ENCODE results near the gene SLC23A3. TPM values are rescaled to one million over a fixed set of nuclear protein-coding genes. Genes with fewer than 3 reads are reported as not detected.
A peak's percentile ranks its signal among the peaks of the same experiment; 100 is the strongest.

The SLC23A3 gene
- total and polyA plus RNA-seq, 9 of the 15 experiments (the other 6 are each of a cell fraction or from before 2014, with no cell fraction given) = 0.06 to 0.64 (median 0.16) TPM

DNA sequence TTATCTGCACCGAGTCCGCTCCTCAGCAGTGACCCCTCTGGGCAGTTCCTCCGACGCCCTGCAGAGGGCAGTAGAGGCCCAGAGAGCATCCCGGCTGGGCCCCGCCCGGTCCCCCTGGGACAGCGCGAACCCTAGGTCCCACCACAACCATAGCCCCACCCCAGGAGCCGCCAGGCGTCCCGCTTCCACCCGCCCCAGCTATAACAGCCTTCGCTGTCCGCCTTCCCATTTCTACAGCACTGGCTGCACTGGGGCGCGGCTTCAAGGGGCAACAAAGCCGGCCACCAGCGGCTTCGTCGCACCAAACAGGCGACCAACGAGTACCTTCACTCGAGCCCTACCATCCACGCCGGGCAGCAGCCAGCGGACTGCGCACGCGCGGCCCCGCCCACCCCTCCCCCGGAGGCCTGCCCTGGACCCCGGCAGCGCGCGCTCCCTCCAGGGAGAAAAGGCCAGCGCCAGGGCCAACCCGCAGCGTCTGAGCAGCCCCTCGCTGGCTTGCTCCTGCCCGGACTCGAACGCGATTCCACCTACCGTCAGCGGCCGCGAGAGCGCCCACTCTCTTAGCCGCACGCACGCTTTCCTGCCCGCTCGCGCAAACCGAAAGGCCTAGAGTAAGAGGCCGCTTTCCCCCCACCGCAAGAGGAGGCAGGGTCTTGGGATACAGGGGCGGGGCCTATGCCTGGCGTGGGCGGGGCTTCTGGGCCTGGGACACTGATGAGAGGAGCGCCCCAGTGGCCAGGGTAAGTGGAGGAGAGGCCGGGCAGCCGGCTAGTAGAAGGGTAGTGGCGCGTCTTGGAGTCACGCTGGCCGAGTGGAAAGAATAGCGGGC is 9.4 kb downstream of the SLC23A3 start, which contains the start of gene NHEJ1 (continued):
- TF ChIP-seq SIN3A (IDR thresholded peaks at IDR 0.05; ENCODE audit: borderline replicate concordance in 2 of 2, control insufficient read depth in 1 of 2, low read depth in 2 of 2, low read length in 2 of 2) = no peak; a peak in 1 of 4 replicates
- TF ChIP-seq, protein P1, sequence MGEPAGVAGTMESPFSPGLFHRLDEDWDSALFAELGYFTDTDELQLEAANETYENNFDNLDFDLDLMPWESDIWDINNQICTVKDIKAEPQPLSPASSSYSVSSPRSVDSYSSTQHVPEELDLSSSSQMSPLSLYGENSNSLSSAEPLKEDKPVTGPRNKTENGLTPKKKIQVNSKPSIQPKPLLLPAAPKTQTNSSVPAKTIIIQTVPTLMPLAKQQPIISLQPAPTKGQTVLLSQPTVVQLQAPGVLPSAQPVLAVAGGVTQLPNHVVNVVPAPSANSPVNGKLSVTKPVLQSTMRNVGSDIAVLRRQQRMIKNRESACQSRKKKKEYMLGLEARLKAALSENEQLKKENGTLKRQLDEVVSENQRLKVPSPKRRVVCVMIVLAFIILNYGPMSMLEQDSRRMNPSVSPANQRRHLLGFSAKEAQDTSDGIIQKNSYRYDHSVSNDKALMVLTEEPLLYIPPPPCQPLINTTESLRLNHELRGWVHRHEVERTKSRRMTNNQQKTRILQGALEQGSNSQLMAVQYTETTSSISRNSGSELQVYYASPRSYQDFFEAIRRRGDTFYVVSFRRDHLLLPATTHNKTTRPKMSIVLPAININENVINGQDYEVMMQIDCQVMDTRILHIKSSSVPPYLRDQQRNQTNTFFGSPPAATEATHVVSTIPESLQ (CRISPR knock-in tag; IDR thresholded peaks at IDR 0.05) = peak; percentile 85; the same call in 1 of the 2 replicates
- no peak for TF ChIP-seq MTA2 (IDR thresholded peaks at IDR 0.05; ENCODE audit: low read depth)
- peak; percentile 88 for TF ChIP-seq KDM5B (IDR thresholded peaks at IDR 0.05; ENCODE audit: insufficient replicate concordance, low read depth, low read length)
- peak; percentile 67 for TF ChIP-seq SP1 (CRISPR knock-in tag; IDR thresholded peaks at IDR 0.05)
- TF ChIP-seq XRCC3 (IDR thresholded peaks at IDR 0.05) = no peak
- no peak for TF ChIP-seq KDM2B (CRISPR knock-in tag; IDR thresholded peaks at IDR 0.05)
- TF ChIP-seq BRF1 (IDR thresholded peaks at IDR 0.05; ENCODE audit: borderline replicate concordance, extremely low read depth, insufficient read length) = no peak
- TF ChIP-seq EGR1 (conservative IDR thresholded peaks at IDR 0.05) = peak; percentile 60
- TF ChIP-seq, protein P2, sequence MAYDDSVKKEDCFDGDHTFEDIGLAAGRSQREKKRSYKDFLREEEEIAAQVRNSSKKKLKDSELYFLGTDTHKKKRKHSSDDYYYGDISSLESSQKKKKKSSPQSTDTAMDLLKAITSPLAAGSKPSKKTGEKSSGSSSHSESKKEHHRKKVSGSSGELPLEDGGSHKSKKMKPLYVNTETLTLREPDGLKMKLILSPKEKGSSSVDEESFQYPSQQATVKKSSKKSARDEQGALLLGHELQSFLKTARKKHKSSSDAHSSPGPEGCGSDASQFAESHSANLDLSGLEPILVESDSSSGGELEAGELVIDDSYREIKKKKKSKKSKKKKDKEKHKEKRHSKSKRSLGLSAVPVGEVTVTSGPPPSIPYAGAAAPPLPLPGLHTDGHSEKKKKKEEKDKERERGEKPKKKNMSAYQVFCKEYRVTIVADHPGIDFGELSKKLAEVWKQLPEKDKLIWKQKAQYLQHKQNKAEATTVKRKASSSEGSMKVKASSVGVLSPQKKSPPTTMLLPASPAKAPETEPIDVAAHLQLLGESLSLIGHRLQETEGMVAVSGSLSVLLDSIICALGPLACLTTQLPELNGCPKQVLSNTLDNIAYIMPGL (CRISPR knock-in tag; IDR thresholded peaks at IDR 0.05) = no peak; the same call in 1 of the 2 replicates
- TF ChIP-seq RHOXF2B (CRISPR knock-in tag; conservative IDR thresholded peaks at IDR 0.05) = no peak
- TF ChIP-seq, protein P3, sequence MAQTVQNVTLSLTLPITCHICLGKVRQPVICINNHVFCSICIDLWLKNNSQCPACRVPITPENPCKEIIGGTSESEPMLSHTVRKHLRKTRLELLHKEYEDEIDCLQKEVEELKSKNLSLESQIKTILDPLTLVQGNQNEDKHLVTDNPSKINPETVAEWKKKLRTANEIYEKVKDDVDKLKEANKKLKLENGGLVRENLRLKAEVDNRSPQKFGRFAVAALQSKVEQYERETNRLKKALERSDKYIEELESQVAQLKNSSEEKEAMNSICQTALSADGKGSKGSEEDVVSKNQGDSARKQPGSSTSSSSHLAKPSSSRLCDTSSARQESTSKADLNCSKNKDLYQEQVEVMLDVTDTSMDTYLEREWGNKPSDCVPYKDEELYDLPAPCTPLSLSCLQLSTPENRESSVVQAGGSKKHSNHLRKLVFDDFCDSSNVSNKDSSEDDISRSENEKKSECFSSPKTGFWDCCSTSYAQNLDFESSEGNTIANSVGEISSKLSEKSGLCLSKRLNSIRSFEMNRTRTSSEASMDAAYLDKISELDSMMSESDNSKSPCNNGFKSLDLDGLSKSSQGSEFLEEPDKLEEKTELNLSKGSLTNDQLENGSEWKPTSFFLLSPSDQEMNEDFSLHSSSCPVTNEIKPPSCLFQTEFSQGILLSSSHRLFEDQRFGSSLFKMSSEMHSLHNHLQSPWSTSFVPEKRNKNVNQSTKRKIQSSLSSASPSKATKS (CRISPR knock-in tag; IDR thresholded peaks at IDR 0.05) = no peak
- peak; percentile 42 for TF ChIP-seq TAF1 (IDR thresholded peaks at IDR 0.05; ENCODE audit: control insufficient read depth, extremely low read depth, insufficient read depth, low read length, severe bottlenecking)
- TF ChIP-seq, protein P4, sequence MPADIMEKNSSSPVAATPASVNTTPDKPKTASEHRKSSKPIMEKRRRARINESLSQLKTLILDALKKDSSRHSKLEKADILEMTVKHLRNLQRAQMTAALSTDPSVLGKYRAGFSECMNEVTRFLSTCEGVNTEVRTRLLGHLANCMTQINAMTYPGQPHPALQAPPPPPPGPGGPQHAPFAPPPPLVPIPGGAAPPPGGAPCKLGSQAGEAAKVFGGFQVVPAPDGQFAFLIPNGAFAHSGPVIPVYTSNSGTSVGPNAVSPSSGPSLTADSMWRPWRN (IDR thresholded peaks at IDR 0.05; ENCODE audit: low read depth) = no peak
- peak; percentile 73 for TF ChIP-seq PHF20 (IDR thresholded peaks at IDR 0.05; ENCODE audit: partially characterized antibody)
- TF ChIP-seq NR2F6 (CRISPR knock-in tag; IDR thresholded peaks at IDR 0.05) = no peak
- TF ChIP-seq ZNF644 (tag; IDR thresholded peaks at IDR 0.05; ENCODE audit: low read depth) = no peak
- TF ChIP-seq, protein P5, sequence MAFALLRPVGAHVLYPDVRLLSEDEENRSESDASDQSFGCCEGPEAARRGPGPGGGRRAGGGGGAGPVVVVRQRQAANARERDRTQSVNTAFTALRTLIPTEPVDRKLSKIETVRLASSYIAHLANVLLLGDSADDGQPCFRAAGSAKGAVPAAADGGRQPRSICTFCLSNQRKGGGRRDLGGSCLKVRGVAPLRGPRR (CRISPR knock-in tag; IDR thresholded peaks at IDR 0.05) = no peak
- TF ChIP-seq L3MBTL2 (IDR thresholded peaks at IDR 0.05) = peak; percentile 88
- no peak for TF ChIP-seq ZNF282 (CRISPR knock-in tag; IDR thresholded peaks at IDR 0.05)
